Measurements from ENCODE around the gene RFNG. TPM values are rescaled to one million over a fixed set of nuclear protein-coding genes. Genes with fewer than 3 reads are reported as not detected.

The RFNG gene
- total RNA-seq, 1 experiment from 2014 or later: 52.0 TPM

DNA sequence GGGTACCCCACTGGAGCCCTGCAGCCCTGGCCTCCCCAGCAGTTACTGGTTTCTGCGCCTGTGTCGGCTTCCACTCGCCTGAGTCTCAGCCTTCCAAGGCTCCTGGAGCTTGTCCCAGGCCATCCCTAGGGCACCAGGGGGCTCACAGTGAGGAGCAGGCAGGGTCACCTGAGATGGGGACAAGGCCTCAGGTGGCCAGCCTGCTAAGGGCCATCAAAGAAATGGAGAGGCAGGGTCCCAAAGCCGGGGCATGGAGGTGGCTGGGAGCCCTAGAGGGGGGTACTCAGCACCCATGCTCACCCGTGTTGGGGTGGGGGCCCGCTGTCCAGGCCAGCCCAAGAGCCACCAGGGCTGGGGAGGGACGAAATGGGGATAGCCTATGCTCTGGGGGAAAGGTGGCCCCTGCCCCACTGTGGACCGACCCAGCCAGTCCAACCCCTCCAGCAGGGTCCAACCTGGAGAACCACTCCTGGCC, 45.1 kb upstream of the RFNG start:
- H3K27me3 ChIP-seq (ENCODE audit: insufficient read depth, low read length): no peaks in the 10 kb centered on the region
- CTCF ChIA-PET: no interaction called here
- RAD21 ChIA-PET (ENCODE audit: low non-redundant PET in 1 of 2, low total read pairs in 2 of 2, uncharacterized antibody in 2 of 2, unreplicated experiment in 2 of 2): no interaction called here
- DNase-seq (ENCODE audit: low read depth, low spot score) (no peak), ATAC-seq (no peak)
- no peaks in the 10 kb centered on the region for H3K9me2 ChIP-seq (ENCODE audit: insufficient read depth)
- peak overlapping the region; percentile 99 for H3K27ac ChIP-seq (ENCODE audit: low read depth, low read length)
- intact Hi-C loops (cut with micrococcal nuclease): no loop called here
- H3K4me1 ChIP-seq (ENCODE audit: control insufficient read depth in 1 of 2, insufficient read depth in 2 of 2, low read length in 2 of 2): peaks cover 16 to 45% of the 10 kb centered on the region in 2 experiments
- TSS peak; percentile 45 for BruUV-seq (replicated peaks)
- peaks cover 70% of the 10 kb centered on the region for H3K79me2 ChIP-seq (ENCODE audit: insufficient read depth, low read length)
- peaks cover 40 to 63% of the 10 kb centered on the region in 2 experiments for H3K36me3 ChIP-seq (ENCODE audit: control insufficient read depth in 1 of 2, insufficient read depth in 2 of 2, low read length in 2 of 2)
- peak overlapping the region; percentile 94 for H3K4me2 ChIP-seq (ENCODE audit: low read length)
- TF ChIP-seq TCF7L2 (IDR thresholded peaks at IDR 0.05; ENCODE audit: borderline replicate concordance, extremely low read depth, insufficient read depth, insufficient read length): no peak
- no peak for TF ChIP-seq CBX3 (IDR thresholded peaks at IDR 0.05; ENCODE audit: low read depth)
- no peak for TF ChIP-seq YY1 (IDR thresholded peaks at IDR 0.05; ENCODE audit: extremely low read depth, insufficient replicate concordance, low read depth, low read length)
- no peak for TF ChIP-seq POLR2A (IDR thresholded peaks at IDR 0.05; ENCODE audit: borderline replicate concordance, extremely low read depth, insufficient read depth, insufficient read length)
- TF ChIP-seq EGR1 (IDR thresholded peaks at IDR 0.05; ENCODE audit: low read depth): no peak
- no peak for TF ChIP-seq EZH2 (IDR thresholded peaks at IDR 0.05)
- TF ChIP-seq SRF (IDR thresholded peaks at IDR 0.05; ENCODE audit: low read depth): no peak
- H3K4me3 ChIP-seq (replicated peaks in 1 of 2; ENCODE audit: low read depth in 1 of 2, low read length in 2 of 2): peak overlapping the region; percentile 82 to 93
- peak overlapping the region; percentile 96 for H3K9ac ChIP-seq (ENCODE audit: low read length)
- POLR2A ChIA-PET: interaction anchor here (0.5 to 1.3 kb wide), 2 partner anchors 10 to 22 kb away, joined by 4 read pairs; no protein-coding TSS in a partner anchor
- H4K20me1 ChIP-seq (ENCODE audit: insufficient read depth): peaks cover 9% of the 10 kb centered on the region; the same call in 1 of the 2 replicates
- no peaks in the 10 kb centered on the region for H3K9me3 ChIP-seq (ENCODE audit: control insufficient read depth in 1 of 2, insufficient read depth in 1 of 2, low read depth in 1 of 2, low read length in 2 of 2)
- H2AFZ ChIP-seq (ENCODE audit: low read depth, low read length, poor library complexity, severe bottlenecking): no peak overlapping the region

- Histone ChIP-seq H3K27ac (ENCODE audit: low read depth, low read length) (peak overlapping the region; percentile 99), H2AFZ (ENCODE audit: low read depth, low read length, poor library complexity, severe bottlenecking) (no peak overlapping the region), H3K79me2 (ENCODE audit: insufficient read depth, low read length) (peaks cover 77% of the 10 kb centered on the region), H3K9ac (ENCODE audit: low read length) (peak overlapping the region; percentile 96), H3K9me2 (ENCODE audit: insufficient read depth) (no peaks in the 10 kb centered on the region), H3K4me3 (replicated peaks in 1 of 2; ENCODE audit: low read depth in 1 of 2, low read length in 2 of 2) (peak overlapping the region; percentile 82 to 93), H3K4me2 (ENCODE audit: low read length) (peak overlapping the region; percentile 94), H3K36me3 (ENCODE audit: control insufficient read depth in 1 of 2, insufficient read depth in 2 of 2, low read length in 2 of 2) (peaks cover 46 to 65% of the 10 kb centered on the region in 2 experiments), H3K27me3 (ENCODE audit: insufficient read depth, low read length) (no peaks in the 10 kb centered on the region), H3K4me1 (ENCODE audit: control insufficient read depth in 1 of 2, insufficient read depth in 2 of 2, low read length in 2 of 2) (peaks cover 16 to 38% of the 10 kb centered on the region in 2 experiments), H4K20me1 (ENCODE audit: insufficient read depth) (peaks cover 9% of the 10 kb centered on the region; the same call in 1 of the 2 replicates), H3K9me3 (ENCODE audit: control insufficient read depth in 1 of 2, insufficient read depth in 1 of 2, low read depth in 1 of 2, low read length in 2 of 2) (no peaks in the 10 kb centered on the region)
- RAD21 ChIA-PET (ENCODE audit: low non-redundant PET in 1 of 2, low total read pairs in 2 of 2, uncharacterized antibody in 2 of 2, unreplicated experiment in 2 of 2): no interaction called here
- BruUV-seq (replicated peaks): no TSS peak
- CTCF ChIA-PET: no interaction called here
- POLR2A ChIA-PET: interaction anchor here (1.3 kb wide), 1 partner anchor 10 kb away, joined by 4 read pairs; no protein-coding TSS in a partner anchor
- intact Hi-C loops (cut with micrococcal nuclease): no loop called here
- DNase-seq (ENCODE audit: low read depth, low spot score) (no peak), ATAC-seq (no peak)
- TF ChIP-seq SP1 (IDR thresholded peaks at IDR 0.05; ENCODE audit: low read depth) (no peak), ELF1 (IDR thresholded peaks at IDR 0.05; ENCODE audit: borderline replicate concordance, low read depth) (no peak), EZH2phosphoT487 (IDR thresholded peaks at IDR 0.05; ENCODE audit: borderline replicate concordance) (no peak), RAD21 (IDR thresholded peaks at IDR 0.05; ENCODE audit: low read depth) (no peak), EGR1 (IDR thresholded peaks at IDR 0.05; ENCODE audit: low read depth) (no peak), ZFX (IDR thresholded peaks at IDR 0.05) (no peak), SIN3A (IDR thresholded peaks at IDR 0.05; ENCODE audit: low read depth) (no peak), YY1 (IDR thresholded peaks at IDR 0.05; ENCODE audit: extremely low read depth, insufficient replicate concordance, low read depth, low read length) (no peak), POLR2AphosphoS5 (IDR thresholded peaks at IDR 0.05; ENCODE audit: low read depth, low read length) (no peak), REST (IDR thresholded peaks at IDR 0.05; ENCODE audit: low read depth) (no peak), EZH2 (IDR thresholded peaks at IDR 0.05) (no peak), CEBPB (IDR thresholded peaks at IDR 0.05; ENCODE audit: low read depth) (no peak)
- TF ChIP-seq, protein P1, sequence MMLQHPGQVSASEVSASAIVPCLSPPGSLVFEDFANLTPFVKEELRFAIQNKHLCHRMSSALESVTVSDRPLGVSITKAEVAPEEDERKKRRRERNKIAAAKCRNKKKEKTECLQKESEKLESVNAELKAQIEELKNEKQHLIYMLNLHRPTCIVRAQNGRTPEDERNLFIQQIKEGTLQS (IDR thresholded peaks at IDR 0.05): no peak
Observed at GRCh38 chr17:82095777-82096708, 44.4 kb upstream of the RFNG start.
